Nephron (organoid): Measurements from ENCODE around the gene ECM2.

Experiments
- H3K27ac Mint-ChIP-seq, 3 experiments: 2 replicates each; pipeline ENCODE4 v1.8.0; 2020; ENCODE audit warnings: mixed read lengths in 3 of 3, mild to moderate bottlenecking in 2 of 3, moderate library complexity in 1 of 3
- H3K27me3 Mint-ChIP-seq: 2 replicates; pipeline ENCODE4 v1.8.0; 2021; ENCODE audit warnings: low read depth, mild to moderate bottlenecking, moderate library complexity, mixed read lengths
- H3K36me3 Mint-ChIP-seq: 2 replicates; pipeline ENCODE4 v1.8.0; 2020; ENCODE audit warnings: low read depth, mixed read lengths
- H3K4me1 Mint-ChIP-seq: 2 replicates; pipeline ENCODE4 v1.8.0; 2020; ENCODE audit warnings: mixed read lengths
- H3K4me3 Mint-ChIP-seq, 3 experiments: 2 replicates each; pipeline ENCODE4 v1.8.0; 2020; ENCODE audit warnings: mild to moderate bottlenecking in 3 of 3, mixed read lengths in 3 of 3, moderate library complexity in 2 of 3
- H3K9me3 Mint-ChIP-seq: 2 replicates; pipeline ENCODE4 v1.8.0; 2020; ENCODE audit warnings: mixed read lengths
- TF ChIP-seq, protein P1 (sequence below), 3 experiments: fragments of 200-600 bp; sonication (generic); IDR thresholded peaks; one replicate each; pipeline ENCODE4 v1.5.0; 2021; ENCODE audit warnings: antibody characterized with exemption in 3 of 3; ENCODE audit not compliant: unreplicated experiment in 3 of 3

The ECM2 gene

DNA sequence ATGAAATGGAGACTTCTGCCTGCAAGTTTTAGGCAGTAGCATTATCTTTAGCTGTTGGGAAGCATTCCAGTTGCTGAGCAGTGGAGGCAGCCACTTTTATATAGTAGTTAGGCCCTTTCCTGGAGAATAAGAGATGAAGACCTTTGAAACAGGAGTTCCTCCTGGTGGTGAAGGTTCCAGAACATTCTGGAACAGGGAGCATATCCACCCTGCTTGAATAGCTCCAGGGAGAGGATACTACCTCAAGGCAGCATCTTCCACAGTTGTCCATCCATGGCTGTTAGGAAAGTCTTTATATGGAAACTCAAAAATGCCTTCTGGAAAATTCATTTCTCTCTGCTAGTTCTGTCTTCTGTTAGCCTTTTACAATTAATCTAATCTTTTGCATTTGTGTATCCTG is 56.4 kb downstream of the ECM2 start:
- Mint-ChIP-seq H3K4me3 (peak overlapping the region in 1 of 3 experiments; percentile 38), H3K27ac (peak overlapping the region; percentile 82 to 95 (median 89)), H3K36me3 (no peaks in the 10 kb centered on the region), H3K27me3 (no peaks in the 10 kb centered on the region), H3K9me3 (no peaks in the 10 kb centered on the region), H3K4me1 (peaks cover 39% of the 10 kb centered on the region)
- TF ChIP-seq, protein P1, sequence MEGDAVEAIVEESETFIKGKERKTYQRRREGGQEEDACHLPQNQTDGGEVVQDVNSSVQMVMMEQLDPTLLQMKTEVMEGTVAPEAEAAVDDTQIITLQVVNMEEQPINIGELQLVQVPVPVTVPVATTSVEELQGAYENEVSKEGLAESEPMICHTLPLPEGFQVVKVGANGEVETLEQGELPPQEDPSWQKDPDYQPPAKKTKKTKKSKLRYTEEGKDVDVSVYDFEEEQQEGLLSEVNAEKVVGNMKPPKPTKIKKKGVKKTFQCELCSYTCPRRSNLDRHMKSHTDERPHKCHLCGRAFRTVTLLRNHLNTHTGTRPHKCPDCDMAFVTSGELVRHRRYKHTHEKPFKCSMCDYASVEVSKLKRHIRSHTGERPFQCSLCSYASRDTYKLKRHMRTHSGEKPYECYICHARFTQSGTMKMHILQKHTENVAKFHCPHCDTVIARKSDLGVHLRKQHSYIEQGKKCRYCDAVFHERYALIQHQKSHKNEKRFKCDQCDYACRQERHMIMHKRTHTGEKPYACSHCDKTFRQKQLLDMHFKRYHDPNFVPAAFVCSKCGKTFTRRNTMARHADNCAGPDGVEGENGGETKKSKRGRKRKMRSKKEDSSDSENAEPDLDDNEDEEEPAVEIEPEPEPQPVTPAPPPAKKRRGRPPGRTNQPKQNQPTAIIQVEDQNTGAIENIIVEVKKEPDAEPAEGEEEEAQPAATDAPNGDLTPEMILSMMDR (IDR thresholded peaks at IDR 0.05; ENCODE audit: unreplicated experiment in 3 of 3), result no peak

GRCh38 chr9:92478783-92479182 is 57.0 kb downstream of the ECM2 start:
- TF ChIP-seq, protein P1 (IDR thresholded peaks at IDR 0.05; ENCODE audit: unreplicated experiment in 3 of 3), result no peak
- no peaks in the 10 kb centered on the region for H3K27me3 Mint-ChIP-seq
- H3K4me1 Mint-ChIP-seq, result peaks cover 33% of the 10 kb centered on the region
- peak overlapping the region in 2 of 3 experiments; percentile 89 to 95 for H3K27ac Mint-ChIP-seq
- no peak overlapping the region for H3K4me3 Mint-ChIP-seq
- no peaks in the 10 kb centered on the region for H3K36me3 Mint-ChIP-seq
- no peaks in the 10 kb centered on the region for H3K9me3 Mint-ChIP-seq

- H3K9me3 Mint-ChIP-seq, result no peaks in the 10 kb centered on the region
- no peak overlapping the region for H3K4me3 Mint-ChIP-seq
- TF ChIP-seq, protein P1 (IDR thresholded peaks at IDR 0.05; ENCODE audit: unreplicated experiment in 3 of 3), result no peak
- no peaks in the 10 kb centered on the region for H3K36me3 Mint-ChIP-seq
- no peak overlapping the region for H3K27ac Mint-ChIP-seq
- peaks cover 21% of the 10 kb centered on the region for H3K4me1 Mint-ChIP-seq
- no peaks in the 10 kb centered on the region for H3K27me3 Mint-ChIP-seq
Measured at GRCh38 chr9:92476962-92477361, 58.8 kb downstream of the ECM2 start.

DNA sequence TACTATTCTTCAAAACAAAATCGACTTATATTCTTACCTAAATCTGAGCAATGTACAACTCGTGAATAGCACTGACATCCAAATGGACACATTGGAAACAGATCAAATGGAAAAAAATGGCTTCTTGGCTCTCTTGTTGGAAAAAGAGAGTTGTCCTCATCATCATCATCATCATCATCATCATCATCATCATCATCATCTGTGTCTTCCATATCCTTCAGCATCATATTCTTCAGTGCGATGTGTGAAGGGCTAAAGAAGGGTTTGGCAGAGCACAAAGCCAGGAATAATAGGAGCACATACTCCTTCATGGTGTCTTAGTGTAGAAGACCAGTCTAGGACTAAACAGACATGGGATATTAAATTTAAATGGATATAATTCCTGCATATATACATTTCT is 61.2 kb downstream of the ECM2 start:
- Mint-ChIP-seq H3K4me3 (no peak overlapping the region), H3K4me1 (peaks cover 3% of the 10 kb centered on the region), H3K9me3 (no peaks in the 10 kb centered on the region), H3K27me3 (no peaks in the 10 kb centered on the region), H3K27ac (no peak overlapping the region), H3K36me3 (no peaks in the 10 kb centered on the region)
- TF ChIP-seq, protein P1 (IDR thresholded peaks at IDR 0.05; ENCODE audit: unreplicated experiment in 3 of 3), result no peak

- TF ChIP-seq, protein P1 (IDR thresholded peaks at IDR 0.05; ENCODE audit: unreplicated experiment in 3 of 3), result no peak
- peaks cover 5% of the 10 kb centered on the region for H3K4me1 Mint-ChIP-seq
- no peaks in the 10 kb centered on the region for H3K9me3 Mint-ChIP-seq
- no peak overlapping the region for H3K4me3 Mint-ChIP-seq
- no peaks in the 10 kb centered on the region for H3K36me3 Mint-ChIP-seq
- H3K27ac Mint-ChIP-seq, result no peak overlapping the region
- no peaks in the 10 kb centered on the region for H3K27me3 Mint-ChIP-seq
Measured at GRCh38 chr9:92468206-92468605, 67.6 kb downstream of the ECM2 start.

- no peak overlapping the region for H3K4me3 Mint-ChIP-seq
- TF ChIP-seq, protein P1 (IDR thresholded peaks at IDR 0.05; ENCODE audit: unreplicated experiment in 3 of 3), result no peak
- H3K9me3 Mint-ChIP-seq, result no peaks in the 10 kb centered on the region
- H3K27me3 Mint-ChIP-seq, result no peaks in the 10 kb centered on the region
- no peaks in the 10 kb centered on the region for H3K36me3 Mint-ChIP-seq
- H3K4me1 Mint-ChIP-seq, result peaks cover 5% of the 10 kb centered on the region
- H3K27ac Mint-ChIP-seq, result no peak overlapping the region
Measured at GRCh38 chr9:92467511-92467910, 68.3 kb downstream of the ECM2 start.
